HG02884 (cell line): Measurements from ENCODE around the gene PHRF1.
A peak's percentile ranks its signal among the peaks of the same experiment; 100 is the strongest.
"Not testable (repeated sequence)": the region's sequence is repeated elsewhere in the genome, so short reads cannot be mapped to it uniquely, and the experiment has no call there.

ENCODE experiments used
- ATAC-seq: cut with Tn5 transposase; IDR thresholded peaks from one replicate; pipeline ENCODE4 v1.9.1; 2021; ENCODE audit warnings: mild to moderate bottlenecking, moderate library complexity; ENCODE audit not compliant: unreplicated experiment

The PHRF1 gene

GRCh38 chr11:571802-572185 lies 4.5 kb upstream of the PHRF1 start:
- no peak for ATAC-seq

GRCh38 chr11:573146-573759 lies 3.0 kb upstream of the PHRF1 start:
- ATAC-seq = no peak

GRCh38 chr11:574031-574570 lies 2.2 kb upstream of the PHRF1 start:
- not testable (repeated sequence) for ATAC-seq

- no peak for ATAC-seq
These were observed 1.5 kb upstream of the PHRF1 start for GRCh38 chr11:574632-575312.

- peak; percentile 22 for ATAC-seq
These were observed 816 bp upstream of the PHRF1 start for GRCh38 chr11:575313-575995.

GRCh38 chr11:576811-577610 lies 741 bp downstream of the PHRF1 start:
- ATAC-seq = no peak

- ATAC-seq = no peak
These were observed 1.3 kb downstream of the PHRF1 start for GRCh38 chr11:577611-577894.

- ATAC-seq = no peak
These were observed 2.2 kb downstream of the PHRF1 start for GRCh38 chr11:578276-579035.

- no peak for ATAC-seq
These were observed 3.7 kb downstream of the PHRF1 start for GRCh38 chr11:579830-580601.

GRCh38 chr11:581342-581741 lies 5.1 kb downstream of the PHRF1 start:
- no peak for ATAC-seq

- no peak for ATAC-seq
These were observed 5.5 kb downstream of the PHRF1 start for GRCh38 chr11:581752-582151.

- ATAC-seq = no peak
These were observed 8.0 kb downstream of the PHRF1 start for GRCh38 chr11:584287-584686.

- ATAC-seq = no peak
These were observed 10.4 kb downstream of the PHRF1 start for GRCh38 chr11:586376-587316.

- no peak for ATAC-seq
These were observed 11.3 kb downstream of the PHRF1 start for GRCh38 chr11:587546-587945.

- ATAC-seq = no peak
These were observed 11.7 kb downstream of the PHRF1 start for GRCh38 chr11:587978-588380.

GRCh38 chr11:589798-590197 lies 13.5 kb downstream of the PHRF1 start:
- ATAC-seq = no peak

- no peak for ATAC-seq
These were observed 14.7 kb downstream of the PHRF1 start for GRCh38 chr11:590997-591396.

- no peak for ATAC-seq
These were observed 16.2 kb downstream of the PHRF1 start for GRCh38 chr11:592501-592900.

- no peak for ATAC-seq
These were observed 16.6 kb downstream of the PHRF1 start for GRCh38 chr11:592918-593317.
